WTC11 (cell line): ENCODE data around the gene CIAPIN1. TPM values are rescaled to one million over a fixed set of nuclear protein-coding genes. Genes with fewer than 3 reads are reported as not detected.

Source experiments
- ATAC-seq: fragments of 200-7000 bp; cut with Tn5 transposase; 2 replicates; pipeline ENCODE4 v1.10.0; 2021; ENCODE audit warnings: mild to moderate bottlenecking, moderate library complexity
- CTCF ChIA-PET: fragments of 300-600 bp; sonication (Branson Sonifier 250); formaldehyde crosslinking; loops from one replicate; lab custom pipeline; 2021; ENCODE audit warnings: antibody characterized with exemption; lab: Charles Lee
- POLR2A ChIA-PET: fragments of 350-600 bp; sonication (Branson Sonifier 250); formaldehyde crosslinking; loops from one replicate; lab custom pipeline; 2021; ENCODE audit warnings: antibody characterized with exemption; lab: Charles Lee
- DNase-seq: peaks from one replicate; pipeline ENCODE4 v3.0.0; 2021; ENCODE audit warnings: low spot score
- H3K27ac Mint-ChIP-seq: 2 replicates; pipeline ENCODE4 v1.8.0; 2021; ENCODE audit warnings: mixed read lengths
- H3K27me3 Mint-ChIP-seq: 2 replicates; pipeline ENCODE4 v1.8.0; 2021; ENCODE audit warnings: low read depth, mild to moderate bottlenecking, moderate library complexity, mixed read lengths
- H3K36me3 Mint-ChIP-seq: 2 replicates; pipeline ENCODE4 v1.8.0; 2021; ENCODE audit warnings: mixed read lengths
- H3K4me1 Mint-ChIP-seq: 2 replicates; pipeline ENCODE4 v1.8.0; 2022; ENCODE audit warnings: mixed read lengths
- H3K4me3 Mint-ChIP-seq: 2 replicates; pipeline ENCODE4 v1.8.0; 2021; ENCODE audit warnings: mild to moderate bottlenecking, moderate library complexity, mixed read lengths
- H3K9me3 Mint-ChIP-seq: 2 replicates; pipeline ENCODE4 v1.8.0; 2021; ENCODE audit warnings: mixed read lengths
- E2F5 ChIP-seq: sonication (generic); formaldehyde crosslinking; IDR thresholded peaks from 2 replicates; pipeline ENCODE4 v1.8.1; 2022; ENCODE audit warnings: mild to moderate bottlenecking, moderate library complexity, missing genetic modification reagents
- ERG ChIP-seq: fragments of 250-450 bp; sonication (Bioruptor Pico); IDR thresholded peaks from 2 replicates; pipeline ENCODE4 v1.8.0; 2021; ENCODE audit warnings: mild to moderate bottlenecking
- ETV6 ChIP-seq: sonication (generic); formaldehyde crosslinking; IDR thresholded peaks from 2 replicates; pipeline ENCODE4 v1.8.1; 2022; ENCODE audit warnings: mild to moderate bottlenecking, missing genetic modification reagents
- FOXJ3 ChIP-seq: sonication (generic); formaldehyde crosslinking; IDR thresholded peaks from 2 replicates; pipeline ENCODE4 v1.9.0; 2021; ENCODE audit warnings: missing genetic modification reagents, mild to moderate bottlenecking, borderline replicate concordance
- GTF2I ChIP-seq: fragments of 250-450 bp; sonication (Bioruptor Pico); conservative IDR thresholded peaks from 2 replicates; pipeline ENCODE4 v1.4.0; 2021; ENCODE audit warnings: mild to moderate bottlenecking
- HMGXB4 ChIP-seq: sonication (generic); formaldehyde crosslinking; IDR thresholded peaks from 2 replicates; pipeline ENCODE4 v1.8.1; 2023; ENCODE audit warnings: mild to moderate bottlenecking, moderate library complexity, missing genetic modification reagents
- IRF2 ChIP-seq: sonication (generic); formaldehyde crosslinking; IDR thresholded peaks from 2 replicates; pipeline ENCODE4 v1.8.0; 2022; ENCODE audit warnings: low read depth, missing genetic modification reagents, borderline replicate concordance
- NR2C2 ChIP-seq: sonication (generic); formaldehyde crosslinking; IDR thresholded peaks from 2 replicates; pipeline ENCODE4 v1.8.0; 2022; ENCODE audit warnings: mild to moderate bottlenecking, missing genetic modification reagents
- NR3C1 ChIP-seq: sonication (generic); formaldehyde crosslinking; conservative IDR thresholded peaks from 2 replicates; pipeline ENCODE4 v1.8.1; 2023; ENCODE audit warnings: low read depth, mild to moderate bottlenecking, missing genetic modification reagents
- PRDM15 ChIP-seq: sonication (generic); formaldehyde crosslinking; IDR thresholded peaks from 2 replicates; pipeline ENCODE4 v1.8.0; 2022; ENCODE audit warnings: missing genetic modification reagents
- ZBTB21 ChIP-seq: sonication (generic); formaldehyde crosslinking; IDR thresholded peaks from 2 replicates; pipeline ENCODE4 v1.8.1; 2023; ENCODE audit warnings: mild to moderate bottlenecking, missing genetic modification reagents, borderline replicate concordance
- ZNF281 ChIP-seq: sonication (generic); formaldehyde crosslinking; IDR thresholded peaks from 2 replicates; pipeline ENCODE4 v1.8.0; 2023; ENCODE audit warnings: mild to moderate bottlenecking, missing genetic modification reagents
- total RNA-seq: library from RNA; stranded (reverse); gene quantifications from 3 replicates; pipeline ENCODE4 v1.2.3, GENCODE V29; 2021

Gene CIAPIN1
- total RNA-seq, 1 experiment from 2014 or later = 87.9 TPM

- TF ChIP-seq PRDM15 (no peak), ZBTB21 (no peak), NR2C2 (CRISPR knock-in tag) (no peak), E2F5 (CRISPR knock-in tag) (no peak), HMGXB4 (CRISPR knock-in tag) (no peak), NR3C1 (no peak), GTF2I (CRISPR knock-in tag) (no peak)
Measured at GRCh38 chr16:57423152-57423551, 24.0 kb downstream of the CIAPIN1 start (continued).

- Mint-ChIP-seq H3K4me3 (no peak overlapping the region; the same call in 1 of the 2 replicates), H3K4me1 (peaks cover 26% of the 10 kb centered on the region), H3K27ac (no peak overlapping the region; the same call in 1 of the 2 replicates), H3K27me3 (no peaks in the 10 kb centered on the region), H3K36me3 (peaks cover 3% of the 10 kb centered on the region), H3K9me3 (no peaks in the 10 kb centered on the region)
- POLR2A ChIA-PET = no interaction called here
- ATAC-seq (peak; percentile 37), DNase-seq (peak; percentile 50)
- CTCF ChIA-PET = interaction anchor here (0.6 to 1.7 kb wide), 11 partner anchors 25 to 122 kb away, joined by 3 to 16 read pairs (median 4); partner anchors contain the start of genes CIAPIN1, COQ9 and POLR2C
- peak; percentile 58; the same call in 1 of the 2 replicates for TF ChIP-seq PRDM15
- 0 out of 2 replicates have a peak, but pooled peaks have one; percentile 43 for TF ChIP-seq ETV6
- no peak for TF ChIP-seq ERG
Measured at GRCh38 chr16:57422026-57422944, 24.9 kb downstream of the CIAPIN1 start.

- H3K36me3 Mint-ChIP-seq = no peaks in the 10 kb centered on the region
- H3K4me1 Mint-ChIP-seq = peaks cover 34% of the 10 kb centered on the region
- no peak overlapping the region for H3K27ac Mint-ChIP-seq
- no peak for DNase-seq
- ATAC-seq = no peak
- POLR2A ChIA-PET = no interaction called here
- CTCF ChIA-PET = interaction anchor here (0.6 to 4.3 kb wide), 22 partner anchors 10 to 436 kb away, joined by 3 to 259 read pairs (median 8); partner anchors contain the start of genes CCL17, CIAPIN1, COQ9 and CX3CL1
- no peaks in the 10 kb centered on the region for H3K27me3 Mint-ChIP-seq
- H3K9me3 Mint-ChIP-seq = no peaks in the 10 kb centered on the region
- no peak overlapping the region for H3K4me3 Mint-ChIP-seq
- TF ChIP-seq FOXJ3 (CRISPR knock-in tag) (no peak), IRF2 (CRISPR knock-in tag) (no peak), ZNF281 (CRISPR knock-in tag) (no peak)
Measured at GRCh38 chr16:57419506-57419905, 27.7 kb downstream of the CIAPIN1 start.
